ENCODE data around the gene ANAPC16.

The ANAPC16 gene

DNA sequence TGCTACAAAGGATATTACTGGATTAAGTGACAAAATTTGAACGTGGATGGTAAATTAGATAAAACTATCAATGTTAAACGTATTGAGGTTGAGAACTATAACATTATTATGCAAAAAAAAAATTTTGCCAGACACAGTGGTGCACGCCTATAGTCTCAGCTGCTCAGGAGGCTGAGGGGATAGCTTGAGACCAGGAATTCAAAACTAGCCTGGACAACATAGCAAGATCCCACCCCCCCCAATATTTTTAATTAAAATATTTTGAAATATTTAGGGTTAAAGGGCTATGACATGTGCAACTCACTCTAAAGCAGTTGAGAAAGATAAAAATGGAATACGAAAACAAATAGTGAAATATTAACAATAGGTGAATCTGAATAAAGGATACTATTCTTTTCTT lies 45.1 kb upstream of the ANAPC16 start:
- Histone ChIP-seq H3K4me2 (ENCODE audit: low read depth, low read length, poor library complexity, severe bottlenecking) (no peak overlapping the region), H3K79me2 (ENCODE audit: insufficient read depth, low read length) (no peaks in the 10 kb centered on the region), H3K9ac (ENCODE audit: low read length) (no peak overlapping the region), H3K36me3 (ENCODE audit: low read length) (no peaks in the 10 kb centered on the region), H3K4me3 (ENCODE audit: insufficient read depth, low read length, poor library complexity, severe bottlenecking) (no peak overlapping the region), H3K27ac (ENCODE audit: low read depth, low read length) (no peak overlapping the region), H3K9me3 (ENCODE audit: insufficient read depth, low read length) (no peaks in the 10 kb centered on the region), H3F3A (ENCODE audit: insufficient read depth) (peaks cover 3% of the 10 kb centered on the region; the same call in 1 of the 2 replicates), H4K20me1 (ENCODE audit: low read depth, low read length) (no peaks in the 10 kb centered on the region), H3K9me2 (replicated peaks; ENCODE audit: insufficient read depth, low read length) (no peaks in the 10 kb centered on the region), H2AFZ (ENCODE audit: low read depth, low read length, severe bottlenecking) (no peak overlapping the region), H3K27me3 (ENCODE audit: low read length) (no peaks in the 10 kb centered on the region)
- TF ChIP-seq, protein P1, sequence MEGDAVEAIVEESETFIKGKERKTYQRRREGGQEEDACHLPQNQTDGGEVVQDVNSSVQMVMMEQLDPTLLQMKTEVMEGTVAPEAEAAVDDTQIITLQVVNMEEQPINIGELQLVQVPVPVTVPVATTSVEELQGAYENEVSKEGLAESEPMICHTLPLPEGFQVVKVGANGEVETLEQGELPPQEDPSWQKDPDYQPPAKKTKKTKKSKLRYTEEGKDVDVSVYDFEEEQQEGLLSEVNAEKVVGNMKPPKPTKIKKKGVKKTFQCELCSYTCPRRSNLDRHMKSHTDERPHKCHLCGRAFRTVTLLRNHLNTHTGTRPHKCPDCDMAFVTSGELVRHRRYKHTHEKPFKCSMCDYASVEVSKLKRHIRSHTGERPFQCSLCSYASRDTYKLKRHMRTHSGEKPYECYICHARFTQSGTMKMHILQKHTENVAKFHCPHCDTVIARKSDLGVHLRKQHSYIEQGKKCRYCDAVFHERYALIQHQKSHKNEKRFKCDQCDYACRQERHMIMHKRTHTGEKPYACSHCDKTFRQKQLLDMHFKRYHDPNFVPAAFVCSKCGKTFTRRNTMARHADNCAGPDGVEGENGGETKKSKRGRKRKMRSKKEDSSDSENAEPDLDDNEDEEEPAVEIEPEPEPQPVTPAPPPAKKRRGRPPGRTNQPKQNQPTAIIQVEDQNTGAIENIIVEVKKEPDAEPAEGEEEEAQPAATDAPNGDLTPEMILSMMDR (IDR thresholded peaks at IDR 0.05; ENCODE audit: insufficient read depth, low read length, poor library complexity, severe bottlenecking): no peak
- TF ChIP-seq EZH2phosphoT487 (conservative IDR thresholded peaks at IDR 0.05; ENCODE audit: low read length): no peak

DNA sequence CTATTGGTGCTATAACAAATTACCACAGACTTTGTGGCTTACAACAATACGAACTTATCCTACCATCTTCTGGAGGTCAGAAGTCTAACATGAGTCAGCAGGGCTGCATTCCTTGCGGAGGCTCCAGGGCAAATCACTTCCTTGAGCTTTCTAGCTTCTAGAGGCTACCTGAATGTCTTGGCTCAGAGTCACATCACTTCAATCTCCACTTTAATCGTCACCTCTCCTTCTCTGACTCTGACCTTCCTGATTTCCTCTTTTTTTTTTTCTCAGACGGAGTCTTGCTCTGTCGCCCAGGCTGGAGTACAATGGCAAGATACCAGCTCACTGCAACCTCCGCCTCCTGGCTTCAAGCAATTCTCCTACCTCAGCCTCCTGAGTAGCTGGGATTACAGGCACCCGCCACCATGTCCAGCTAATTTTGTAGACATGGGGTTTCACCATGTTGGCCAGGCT lies 44.6 kb upstream of the ANAPC16 start:
- Histone ChIP-seq H3K27ac (ENCODE audit: low read depth, low read length) (no peak overlapping the region), H3K9ac (ENCODE audit: low read length) (no peak overlapping the region), H3F3A (ENCODE audit: insufficient read depth) (peaks cover 3% of the 10 kb centered on the region; the same call in 1 of the 2 replicates)

DNA sequence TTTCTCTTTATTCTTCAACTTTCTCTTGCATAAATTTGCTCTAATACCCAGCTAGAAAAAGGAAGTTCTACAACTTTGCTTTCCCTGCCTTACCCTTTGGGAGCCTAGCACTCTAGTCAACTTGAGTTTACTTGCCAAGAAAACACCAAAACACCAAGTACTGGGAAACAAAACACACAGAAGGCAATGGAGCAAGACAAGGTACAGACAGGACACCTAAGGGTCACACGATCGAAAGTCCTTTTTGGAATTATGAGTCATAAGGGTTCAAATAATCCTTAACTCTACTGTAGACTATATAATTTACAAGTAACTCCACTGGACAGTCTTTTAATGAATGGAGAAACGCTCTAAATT lies 42.6 kb upstream of the ANAPC16 start:
- H3K36me3 ChIP-seq (ENCODE audit: low read length): no peaks in the 10 kb centered on the region
- no peaks in the 10 kb centered on the region for H3K9me3 ChIP-seq (ENCODE audit: insufficient read depth, low read length)
- no peaks in the 10 kb centered on the region for H4K20me1 ChIP-seq (ENCODE audit: low read depth, low read length)
- no peak overlapping the region for H3K4me2 ChIP-seq (ENCODE audit: low read depth, low read length, poor library complexity, severe bottlenecking)
- TF ChIP-seq, protein P1 (IDR thresholded peaks at IDR 0.05; ENCODE audit: insufficient read depth, low read length, poor library complexity, severe bottlenecking): no peak
- no peak for TF ChIP-seq EZH2phosphoT487 (conservative IDR thresholded peaks at IDR 0.05; ENCODE audit: low read length)
- no peak overlapping the region for H2AFZ ChIP-seq (ENCODE audit: low read depth, low read length, severe bottlenecking)
- no peak overlapping the region for H3K9ac ChIP-seq (ENCODE audit: low read length)
- no peak overlapping the region for H3K27ac ChIP-seq (ENCODE audit: low read depth, low read length)
- H3K27me3 ChIP-seq (ENCODE audit: low read length): no peaks in the 10 kb centered on the region
- no peaks in the 10 kb centered on the region for H3K9me2 ChIP-seq (replicated peaks; ENCODE audit: insufficient read depth, low read length)
- no peaks in the 10 kb centered on the region for H3K79me2 ChIP-seq (ENCODE audit: insufficient read depth, low read length)
- H3F3A ChIP-seq (ENCODE audit: insufficient read depth): peaks cover 3% of the 10 kb centered on the region; the same call in 1 of the 2 replicates
- H3K4me3 ChIP-seq (ENCODE audit: insufficient read depth, low read length, poor library complexity, severe bottlenecking): no peak overlapping the region

More for the DNA sequence above, 44.6 kb upstream of the ANAPC16 start:
- no peak overlapping the region for H3K4me2 ChIP-seq (ENCODE audit: low read depth, low read length, poor library complexity, severe bottlenecking)
- no peak for TF ChIP-seq EZH2phosphoT487 (conservative IDR thresholded peaks at IDR 0.05; ENCODE audit: low read length)
- TF ChIP-seq, protein P1 (IDR thresholded peaks at IDR 0.05; ENCODE audit: insufficient read depth, low read length, poor library complexity, severe bottlenecking): no peak
- H3K27me3 ChIP-seq (ENCODE audit: low read length): no peaks in the 10 kb centered on the region
- H3K9me3 ChIP-seq (ENCODE audit: insufficient read depth, low read length): no peaks in the 10 kb centered on the region
- H3K79me2 ChIP-seq (ENCODE audit: insufficient read depth, low read length): no peaks in the 10 kb centered on the region
- H3K9me2 ChIP-seq (replicated peaks; ENCODE audit: insufficient read depth, low read length): no peaks in the 10 kb centered on the region
- no peak overlapping the region for H3K4me3 ChIP-seq (ENCODE audit: insufficient read depth, low read length, poor library complexity, severe bottlenecking)
- H4K20me1 ChIP-seq (ENCODE audit: low read depth, low read length): no peaks in the 10 kb centered on the region
- H2AFZ ChIP-seq (ENCODE audit: low read depth, low read length, severe bottlenecking): no peak overlapping the region
- no peaks in the 10 kb centered on the region for H3K36me3 ChIP-seq (ENCODE audit: low read length)

All from SU-DHL-6 (cell line).